Measurements from ENCODE around the gene PPARA. TPM values are rescaled to one million over a fixed set of nuclear protein-coding genes. Genes with fewer than 3 reads are reported as not detected.

Gene PPARA
- total RNA-seq, 1 experiment from 2014 or later, result 7.7 TPM

DNA sequence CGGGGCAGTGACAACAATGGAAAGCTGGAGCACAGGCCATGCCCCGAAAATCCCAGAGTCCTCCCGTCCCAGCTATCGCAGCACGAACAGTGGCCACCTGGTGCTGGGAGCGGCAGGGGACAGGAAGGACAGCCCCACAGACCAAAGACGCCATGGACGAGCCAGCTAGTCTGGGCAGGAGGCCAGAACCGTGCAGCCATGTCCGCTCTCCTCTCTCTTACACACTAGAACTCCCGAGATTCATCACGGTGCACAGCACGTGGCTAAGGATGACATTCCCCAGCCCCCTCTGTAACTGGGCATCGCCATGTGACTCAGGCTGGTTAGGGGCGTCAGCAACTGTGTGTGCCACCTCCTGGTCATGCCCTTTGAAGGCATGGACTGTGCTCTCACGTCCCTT, 95.2 kb downstream of the PPARA start:
- peaks cover 8% of the 10 kb centered on the region for H3K79me2 ChIP-seq (ENCODE audit: low read length)
- BruUV-seq (replicated peaks), result no TSS peak

DNA sequence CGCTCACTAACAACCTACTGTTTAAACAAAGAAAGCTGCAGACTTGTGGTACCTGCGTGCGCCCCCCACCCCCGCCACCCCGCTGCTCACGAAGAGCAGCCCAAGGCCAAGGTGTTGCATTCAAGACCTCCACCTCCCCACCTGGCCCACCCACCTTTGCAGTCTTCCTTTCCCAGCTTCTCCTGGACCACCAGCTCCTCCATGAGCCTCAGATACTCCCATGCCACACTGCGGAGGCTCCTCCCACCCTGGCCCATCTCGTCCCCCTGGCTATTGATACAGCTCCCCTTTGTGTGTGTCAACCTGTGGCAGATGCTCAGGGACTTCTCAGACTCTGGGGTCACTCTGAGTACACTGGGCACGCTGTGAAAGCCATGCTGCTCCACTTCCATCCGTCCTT, 95.9 kb downstream of the PPARA start:
- intact Hi-C loops (cut with micrococcal nuclease), result no loop called here
- TF ChIP-seq EZH2 (IDR thresholded peaks at IDR 0.05; ENCODE audit: low read length, unreplicated experiment) (no peak), EZH2phosphoT487 (IDR thresholded peaks at IDR 0.05; ENCODE audit: borderline replicate concordance, low read length) (no peak)
- TF ChIP-seq, protein P1, sequence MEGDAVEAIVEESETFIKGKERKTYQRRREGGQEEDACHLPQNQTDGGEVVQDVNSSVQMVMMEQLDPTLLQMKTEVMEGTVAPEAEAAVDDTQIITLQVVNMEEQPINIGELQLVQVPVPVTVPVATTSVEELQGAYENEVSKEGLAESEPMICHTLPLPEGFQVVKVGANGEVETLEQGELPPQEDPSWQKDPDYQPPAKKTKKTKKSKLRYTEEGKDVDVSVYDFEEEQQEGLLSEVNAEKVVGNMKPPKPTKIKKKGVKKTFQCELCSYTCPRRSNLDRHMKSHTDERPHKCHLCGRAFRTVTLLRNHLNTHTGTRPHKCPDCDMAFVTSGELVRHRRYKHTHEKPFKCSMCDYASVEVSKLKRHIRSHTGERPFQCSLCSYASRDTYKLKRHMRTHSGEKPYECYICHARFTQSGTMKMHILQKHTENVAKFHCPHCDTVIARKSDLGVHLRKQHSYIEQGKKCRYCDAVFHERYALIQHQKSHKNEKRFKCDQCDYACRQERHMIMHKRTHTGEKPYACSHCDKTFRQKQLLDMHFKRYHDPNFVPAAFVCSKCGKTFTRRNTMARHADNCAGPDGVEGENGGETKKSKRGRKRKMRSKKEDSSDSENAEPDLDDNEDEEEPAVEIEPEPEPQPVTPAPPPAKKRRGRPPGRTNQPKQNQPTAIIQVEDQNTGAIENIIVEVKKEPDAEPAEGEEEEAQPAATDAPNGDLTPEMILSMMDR (conservative IDR thresholded peaks at IDR 0.05; ENCODE audit: low read depth, low read length), result no peak
- peaks cover 14% of the 10 kb centered on the region for H3K79me2 ChIP-seq (ENCODE audit: low read length)
- no peaks in the 10 kb centered on the region for H3K36me3 ChIP-seq (ENCODE audit: low read depth, low read length)
- H3K9ac ChIP-seq (ENCODE audit: low read length), result no peak overlapping the region
- no peak overlapping the region for H2AFZ ChIP-seq (ENCODE audit: low read length)
- H3K9me3 ChIP-seq (ENCODE audit: low read length), result no peaks in the 10 kb centered on the region
- no peaks in the 10 kb centered on the region for H3K9me2 ChIP-seq (replicated peaks; ENCODE audit: low read length)
- H3K4me1 ChIP-seq (ENCODE audit: insufficient read depth, low read length), result peaks cover 7% of the 10 kb centered on the region
- no peaks in the 10 kb centered on the region for H3K27me3 ChIP-seq (ENCODE audit: low read length)
- H3K4me3 ChIP-seq (ENCODE audit: low read length), result no peak overlapping the region
- H3F3A ChIP-seq (ENCODE audit: low read length, unreplicated experiment), result no peaks in the 10 kb centered on the region
- CTCF ChIA-PET, result no interaction called here
- H4K20me1 ChIP-seq (ENCODE audit: low read length), result no peaks in the 10 kb centered on the region
- DNase-seq (no peak), ATAC-seq (no peak)
- POLR2A ChIA-PET (ENCODE audit: unreplicated experiment), result interaction anchor here (0.5 kb wide), 1 partner anchor 68 kb away, joined by 4 read pairs; no protein-coding TSS in a partner anchor
- H3K27ac ChIP-seq (ENCODE audit: low read length), result no peak overlapping the region
- no TSS peak for BruUV-seq (replicated peaks)
- H3K4me2 ChIP-seq (ENCODE audit: low read length), result no peak overlapping the region

More for the DNA sequence above, 95.2 kb downstream of the PPARA start:
- POLR2A ChIA-PET (ENCODE audit: unreplicated experiment), result no interaction called here
- intact Hi-C loops (cut with micrococcal nuclease), result no loop called here
- no peaks in the 10 kb centered on the region for H3K27me3 ChIP-seq (ENCODE audit: low read length)
- H3K4me1 ChIP-seq (ENCODE audit: insufficient read depth, low read length), result peaks cover under 1% of the 10 kb centered on the region; the same call in 1 of the 2 replicates
- H3K36me3 ChIP-seq (ENCODE audit: low read depth, low read length), result no peaks in the 10 kb centered on the region
- H3K9ac ChIP-seq (ENCODE audit: low read length), result no peak overlapping the region
- no peak overlapping the region for H3K4me2 ChIP-seq (ENCODE audit: low read length)
- H3K27ac ChIP-seq (ENCODE audit: low read length), result no peak overlapping the region
- H4K20me1 ChIP-seq (ENCODE audit: low read length), result no peaks in the 10 kb centered on the region
- no peaks in the 10 kb centered on the region for H3K9me3 ChIP-seq (ENCODE audit: low read length)
- CTCF ChIA-PET, result no interaction called here
- H3F3A ChIP-seq (ENCODE audit: low read length, unreplicated experiment), result no peaks in the 10 kb centered on the region
- no peak for TF ChIP-seq EZH2phosphoT487 (IDR thresholded peaks at IDR 0.05; ENCODE audit: borderline replicate concordance, low read length)
- TF ChIP-seq, protein P1 (conservative IDR thresholded peaks at IDR 0.05; ENCODE audit: low read depth, low read length), result no peak
- no peak for TF ChIP-seq EZH2 (IDR thresholded peaks at IDR 0.05; ENCODE audit: low read length, unreplicated experiment)
- ATAC-seq (no peak), DNase-seq (no peak)
- no peak overlapping the region for H3K4me3 ChIP-seq (ENCODE audit: low read length)
- no peak overlapping the region for H2AFZ ChIP-seq (ENCODE audit: low read length)
- no peaks in the 10 kb centered on the region for H3K9me2 ChIP-seq (replicated peaks; ENCODE audit: low read length)

DNA sequence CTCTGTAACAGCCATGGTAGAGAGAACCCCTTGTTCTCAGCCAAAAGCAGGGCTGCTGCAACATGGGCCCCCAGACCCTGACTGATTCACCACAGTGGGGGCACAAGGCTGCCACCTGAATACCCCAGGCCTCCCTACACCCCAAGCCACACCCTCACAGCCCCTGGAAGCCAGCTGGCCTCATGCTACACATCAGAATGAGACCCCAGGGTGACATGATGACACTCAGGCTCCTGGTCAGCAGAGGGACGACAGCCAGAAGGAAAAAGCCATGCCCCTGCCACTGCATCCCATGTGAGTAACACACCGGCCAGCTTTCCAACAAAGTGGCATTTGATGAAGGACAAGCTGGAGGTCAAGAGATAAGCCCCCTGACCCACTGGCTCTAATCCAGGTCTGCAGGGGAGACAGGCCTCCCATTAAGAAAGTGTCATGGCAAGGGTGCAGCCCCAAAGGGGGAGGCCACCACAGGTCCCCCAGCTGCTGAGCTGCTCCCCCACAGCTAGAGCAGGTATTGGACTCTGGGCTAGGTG, 97.2 kb downstream of the PPARA start:
- POLR2A ChIA-PET (ENCODE audit: unreplicated experiment), result interaction anchor here (0.6 kb wide), 1 partner anchor 88 kb away, joined by 3 read pairs; no protein-coding TSS in a partner anchor
- no peaks in the 10 kb centered on the region for H3K27me3 ChIP-seq (ENCODE audit: low read length)
- TF ChIP-seq EZH2 (IDR thresholded peaks at IDR 0.05; ENCODE audit: low read length, unreplicated experiment), result no peak
- no peak for TF ChIP-seq EZH2phosphoT487 (IDR thresholded peaks at IDR 0.05; ENCODE audit: borderline replicate concordance, low read length)
- TF ChIP-seq, protein P1 (conservative IDR thresholded peaks at IDR 0.05; ENCODE audit: low read depth, low read length), result no peak

More for the DNA sequence above, 97.2 kb downstream of the PPARA start:
- CTCF ChIA-PET, result no interaction called here
- H3K36me3 ChIP-seq (ENCODE audit: low read depth, low read length), result no peaks in the 10 kb centered on the region
- H3K4me3 ChIP-seq (ENCODE audit: low read length), result no peak overlapping the region
- H3K79me2 ChIP-seq (ENCODE audit: low read length), result peaks cover 25% of the 10 kb centered on the region
- no peak overlapping the region for H2AFZ ChIP-seq (ENCODE audit: low read length)
- no peak overlapping the region for H3K27ac ChIP-seq (ENCODE audit: low read length)
- no peaks in the 10 kb centered on the region for H4K20me1 ChIP-seq (ENCODE audit: low read length)
- intact Hi-C loops (cut with micrococcal nuclease), result no loop called here
- BruUV-seq (replicated peaks), result no TSS peak
- H3K9me2 ChIP-seq (replicated peaks; ENCODE audit: low read length), result no peaks in the 10 kb centered on the region
- H3F3A ChIP-seq (ENCODE audit: low read length, unreplicated experiment), result no peaks in the 10 kb centered on the region
- no peak for DNase-seq
- peaks cover 15% of the 10 kb centered on the region for H3K4me1 ChIP-seq (ENCODE audit: insufficient read depth, low read length)
- no peaks in the 10 kb centered on the region for H3K9me3 ChIP-seq (ENCODE audit: low read length)
- no peak overlapping the region for H3K4me2 ChIP-seq (ENCODE audit: low read length)
- no peak overlapping the region for H3K9ac ChIP-seq (ENCODE audit: low read length)
- ATAC-seq, result no peak
